Ishikawa (cell line): Measurements from ENCODE around the gene CTAGE4.
"Not testable (repeated sequence)": the region's sequence is repeated elsewhere in the genome, so short reads cannot be mapped to it uniquely, and the experiment has no call there.

Source experiments
- CEBPB ChIP-seq: IDR thresholded peaks from 2 replicates; pipeline ENCODE4 v1.6.1; 2012
- CREB1 ChIP-seq: IDR thresholded peaks from 2 replicates; pipeline ENCODE4 v1.6.1; 2012; ENCODE audit warnings: low read depth
- EGR1 ChIP-seq: IDR thresholded peaks from 2 replicates; pipeline ENCODE4 v1.6.1; 2012
- EP300 ChIP-seq: IDR thresholded peaks from 2 replicates; pipeline ENCODE4 v1.6.1; 2012; ENCODE audit warnings: borderline replicate concordance
- FOXM1 ChIP-seq: IDR thresholded peaks from 2 replicates; pipeline ENCODE4 v1.6.1; 2012; ENCODE audit warnings: low read depth, borderline replicate concordance
- NFIC ChIP-seq: IDR thresholded peaks from 2 replicates; pipeline ENCODE4 v1.6.1; 2012
- RAD21 ChIP-seq: IDR thresholded peaks from 2 replicates; pipeline ENCODE4 v1.6.1; 2012; ENCODE audit warnings: low read depth
- REST ChIP-seq: IDR thresholded peaks from 2 replicates; pipeline ENCODE4 v1.6.1; 2012; ENCODE audit warnings: low read depth, mild to moderate bottlenecking
- TAF1 ChIP-seq: IDR thresholded peaks from 2 replicates; pipeline ENCODE4 v1.6.1; 2012; ENCODE audit warnings: low read depth, mild to moderate bottlenecking
- TCF12 ChIP-seq: IDR thresholded peaks from 2 replicates; pipeline ENCODE4 v1.6.1; 2012; ENCODE audit warnings: low read depth
- TEAD4 ChIP-seq: IDR thresholded peaks from 2 replicates; pipeline ENCODE4 v1.6.1; 2012
- USF1 ChIP-seq: IDR thresholded peaks from 2 replicates; pipeline ENCODE4 v1.6.1; 2012
- YY1 ChIP-seq: IDR thresholded peaks from 2 replicates; pipeline ENCODE4 v1.6.1; 2012; ENCODE audit warnings: low read depth
- ZBTB7A ChIP-seq: IDR thresholded peaks from 2 replicates; pipeline ENCODE4 v1.6.1; 2012; ENCODE audit warnings: low read depth
- TF ChIP-seq, protein P1 (sequence below): IDR thresholded peaks from 2 replicates; pipeline ENCODE4 v1.6.1; 2012

Gene CTAGE4, protein sequence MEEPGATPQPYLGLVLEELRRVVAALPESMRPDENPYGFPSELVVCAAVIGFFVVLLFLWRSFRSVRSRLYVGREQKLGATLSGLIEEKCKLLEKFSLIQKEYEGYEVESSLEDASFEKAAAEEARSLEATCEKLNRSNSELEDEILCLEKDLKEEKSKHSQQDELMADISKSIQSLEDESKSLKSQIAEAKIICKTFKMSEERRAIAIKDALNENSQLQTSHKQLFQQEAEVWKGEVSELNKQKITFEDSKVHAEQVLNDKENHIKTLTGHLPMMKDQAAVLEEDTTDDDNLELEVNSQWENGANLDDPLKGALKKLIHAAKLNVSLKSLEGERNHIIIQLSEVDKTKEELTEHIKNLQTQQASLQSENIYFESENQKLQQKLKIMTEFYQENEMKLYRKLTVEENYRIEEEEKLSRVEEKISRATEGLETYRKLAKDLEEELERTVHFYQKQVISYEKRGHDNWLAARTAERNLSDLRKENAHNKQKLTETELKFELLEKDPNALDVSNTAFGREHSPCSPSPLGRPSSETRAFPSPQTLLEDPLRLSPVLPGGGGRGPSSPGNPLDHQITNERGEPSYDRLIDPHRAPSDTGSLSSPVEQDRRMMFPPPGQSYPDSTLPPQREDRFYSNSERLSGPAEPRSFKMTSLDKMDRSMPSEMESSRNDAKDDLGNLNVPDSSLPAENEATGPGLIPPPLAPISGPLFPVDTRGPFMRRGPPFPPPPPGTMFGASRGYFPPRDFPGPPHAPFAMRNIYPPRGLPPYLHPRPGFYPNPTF

GRCh38 chr7:144183166-144183565 is at the start of gene CTAGE4:
Gene CTAGE4 (plus strand): TSS chr7:144183466. CDS start chr7:144183504, 38 bp downstream.
- not testable (repeated sequence) for TF ChIP-seq CEBPB, TAF1, EGR1

DNA sequence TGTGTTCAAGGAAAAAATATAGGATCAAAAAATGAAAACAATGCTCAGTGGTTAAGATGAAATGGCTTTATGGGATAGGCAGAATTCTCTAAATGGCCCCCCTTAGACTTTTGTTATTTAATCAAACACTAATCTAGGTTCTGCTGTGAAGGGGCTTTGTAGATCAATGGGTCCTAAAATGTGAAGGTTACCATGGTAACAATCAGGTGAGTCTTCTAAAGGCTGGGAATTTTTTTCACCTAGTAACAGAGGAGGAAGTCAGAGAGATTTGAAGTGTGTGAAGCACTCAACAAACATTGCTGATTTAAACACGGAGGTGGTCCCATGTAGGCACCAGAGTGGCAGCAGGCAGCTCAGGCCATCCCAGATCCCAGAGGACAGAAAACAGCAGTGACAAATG is 49.1 kb upstream of the CTAGE4 start:
- TF ChIP-seq REST (no peak), RAD21 (no peak), TCF12 (no peak), ZBTB7A (no peak), USF1 (no peak), TEAD4 (no peak), EP300 (no peak), EGR1 (no peak), TAF1 (no peak), CEBPB (no peak), NFIC (no peak), CREB1 (no peak), YY1 (no peak), FOXM1 (no peak)
- TF ChIP-seq, protein P1, sequence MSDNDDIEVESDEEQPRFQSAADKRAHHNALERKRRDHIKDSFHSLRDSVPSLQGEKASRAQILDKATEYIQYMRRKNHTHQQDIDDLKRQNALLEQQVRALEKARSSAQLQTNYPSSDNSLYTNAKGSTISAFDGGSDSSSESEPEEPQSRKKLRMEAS = no peak

GRCh38 chr7:144137501-144137900 is 45.8 kb upstream of the CTAGE4 start:
- no peak for TF ChIP-seq REST
- TF ChIP-seq CEBPB = no peak
- no peak for TF ChIP-seq TEAD4
- TF ChIP-seq EGR1 = no peak
- TF ChIP-seq CREB1 = no peak

- no peak for TF ChIP-seq EGR1
- TF ChIP-seq USF1 = no peak
- TF ChIP-seq CREB1 = no peak
- TF ChIP-seq FOXM1 = no peak
- no peak for TF ChIP-seq ZBTB7A
- TF ChIP-seq RAD21 = no peak
Measured at GRCh38 chr7:144142187-144142586, 41.1 kb upstream of the CTAGE4 start.

DNA sequence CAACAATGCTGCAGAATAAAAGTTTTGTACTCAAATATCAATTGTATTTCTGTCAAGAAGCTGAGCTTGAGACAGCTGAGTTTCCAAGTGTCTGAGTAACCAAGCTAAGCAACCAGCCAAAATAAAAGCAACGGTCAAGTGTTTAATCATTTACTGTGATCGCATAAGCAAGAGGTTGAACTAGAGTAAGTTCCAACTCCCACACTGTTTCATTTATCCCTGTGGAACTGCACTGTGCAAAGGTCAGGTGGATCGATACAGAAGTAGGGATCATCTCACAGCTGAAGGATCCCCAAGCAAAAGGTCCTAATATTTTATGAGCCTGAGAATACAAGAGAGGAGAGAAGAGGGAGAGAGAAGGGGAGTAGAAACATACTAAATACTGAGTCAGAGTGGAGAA is 38.8 kb upstream of the CTAGE4 start:
- no peak for TF ChIP-seq USF1
- TF ChIP-seq CEBPB = no peak
- TF ChIP-seq ZBTB7A = no peak
- no peak for TF ChIP-seq TCF12
- TF ChIP-seq RAD21 = no peak

GRCh38 chr7:144148224-144148827 is 34.9 kb upstream of the CTAGE4 start:
- TF ChIP-seq EGR1 = no peak
- TF ChIP-seq TAF1 = no peak
- no peak for TF ChIP-seq RAD21
- TF ChIP-seq NFIC = no peak
